CD4-positive, alpha-beta memory T cell (primary cell): Measurements from ENCODE around the gene TIMM17A. TPM values are rescaled to one million over a fixed set of nuclear protein-coding genes. Genes with fewer than 3 reads are reported as not detected.

Experiments
- CTCF ChIA-PET: fragments of 350-600 bp; sonication (Branson Sonifier 250); formaldehyde crosslinking; loops from one replicate; lab custom pipeline; 2021; ENCODE audit warnings: inconsistent platforms; ENCODE audit not compliant: partially characterized antibody; lab: Charles Lee
- POLR2A ChIA-PET: fragments of 350-600 bp; sonication (Branson Sonifier 250); formaldehyde crosslinking; loops from one replicate; lab custom pipeline; 2021; ENCODE audit not compliant: partially characterized antibody; lab: Charles Lee
- DNase-seq, 5 donors: peaks; one replicate each; pipeline versions ENCODE4 v3.0.0 to v3.0.0-alpha.2; 2020 to 2022; ENCODE audit warnings: mixed read lengths in 1 of 5
- H3K27ac ChIP-seq: one replicate; pipeline ENCODE4 v1.7.0; 2013; ENCODE audit warnings: low read depth, low read length
- H3K27me3 ChIP-seq: 2 replicates; pipeline ENCODE4 v1.7.0; 2013; ENCODE audit warnings: mild to moderate bottlenecking, low read length, moderate library complexity; ENCODE audit not compliant: insufficient read depth
- H3K36me3 ChIP-seq: 2 replicates; pipeline ENCODE4 v1.7.0; 2013; ENCODE audit warnings: mild to moderate bottlenecking, low read length, moderate library complexity; ENCODE audit not compliant: insufficient read depth
- H3K4me1 ChIP-seq: 2 replicates; pipeline ENCODE4 v1.7.0; 2013; ENCODE audit warnings: mild to moderate bottlenecking, low read length, moderate library complexity; ENCODE audit not compliant: insufficient read depth
- H3K4me3 ChIP-seq, 2 donors: one replicate each; pipeline ENCODE4 v1.7.0; 2013; ENCODE audit warnings: low read length in 2 of 2, mild to moderate bottlenecking in 1 of 2
- H3K9me3 ChIP-seq, 2 donors: one replicate each; pipeline ENCODE4 v1.7.0; 2013; ENCODE audit warnings: low read length in 2 of 2, control low read depth in 1 of 2; ENCODE audit not compliant: control insufficient read depth in 1 of 2
- H3K27ac Mint-ChIP-seq, 7 donors: one replicate each; pipeline ENCODE4 v1.8.0; 2020 to 2021; ENCODE audit warnings: mixed read lengths in 7 of 7, mild to moderate bottlenecking in 6 of 7, inconsistent platforms in 3 of 7, moderate library complexity in 3 of 7
- H3K27me3 Mint-ChIP-seq, 2 donors: one replicate each; pipeline ENCODE4 v1.8.0; 2020 to 2021; ENCODE audit warnings: mixed read lengths in 2 of 2
- H3K36me3 Mint-ChIP-seq, 2 donors: one replicate each; pipeline ENCODE4 v1.8.0; 2020 to 2021; ENCODE audit warnings: mixed read lengths in 2 of 2, inconsistent platforms in 1 of 2, mild to moderate bottlenecking in 1 of 2
- H3K4me1 Mint-ChIP-seq, 4 donors: one replicate each; pipeline ENCODE4 v1.8.0; 2020 to 2021; ENCODE audit warnings: mixed read lengths in 4 of 4, mild to moderate bottlenecking in 1 of 4
- H3K4me3 Mint-ChIP-seq, 8 donors: one replicate each; pipeline ENCODE4 v1.8.0; 2020 to 2021; ENCODE audit warnings: mixed read lengths in 8 of 8, mild to moderate bottlenecking in 7 of 8, moderate library complexity in 6 of 8, inconsistent platforms in 3 of 8
- H3K9me3 Mint-ChIP-seq, 8 donors: one replicate each; pipeline ENCODE4 v1.8.0; 2020 to 2021; ENCODE audit warnings: mixed read lengths in 8 of 8, mild to moderate bottlenecking in 5 of 8, inconsistent platforms in 3 of 8, moderate library complexity in 1 of 8
- intact Hi-C: fragments of 100-400 bp; cut with micrococcal nuclease; formaldehyde crosslinking; loops from one replicate; pipeline ENCODE4 v1.15.1; 2023
- polyA plus RNA-seq, 2 donors: library from polyadenylated mRNA; unstranded; fragments of 300-500 nt; fragmentation: Illumina TruSeq; gene quantifications; one replicate each; pipeline ENCODE4 v1.2.3, GENCODE V29; 2021
- total RNA-seq, 2 experiments: library from RNA; stranded (reverse); gene quantifications; one replicate each; pipeline ENCODE4 v1.2.3, GENCODE V29; 2021

TIMM17A gene
- total and polyA plus RNA-seq, 4 experiments from 2014 or later, result 26.0 to 29.2 (median 27.8) TPM

DNA sequence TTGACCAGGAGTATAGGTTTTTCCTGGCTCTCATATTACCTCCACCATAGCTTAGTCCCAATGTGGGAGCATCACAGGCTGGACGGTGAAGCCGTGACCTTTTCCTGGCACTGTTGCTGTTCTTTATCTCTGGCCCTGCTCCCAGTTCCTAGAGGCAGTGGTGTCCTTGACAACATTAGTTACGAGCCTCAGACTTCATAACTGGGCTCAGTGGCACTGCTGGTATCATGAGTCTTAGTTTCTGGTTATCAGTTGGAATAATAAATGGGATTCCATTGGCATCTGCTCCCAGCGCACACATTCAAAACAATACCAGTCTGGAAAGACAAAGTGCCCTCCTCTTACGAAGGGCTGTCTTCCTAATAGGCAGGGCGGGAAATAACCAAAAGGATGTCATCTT lies 35.1 kb downstream of the TIMM17A start:
- H3K4me3 Mint-ChIP-seq, result no peak overlapping the region
- no peaks in the 10 kb centered on the region for H3K9me3 ChIP-seq
- POLR2A ChIA-PET, result no interaction called here
- H3K4me1 Mint-ChIP-seq, result peaks cover 0 to 4% (median 1%) of the 10 kb centered on the region in 4 donors
- peaks cover 29 to 58% of the 10 kb centered on the region in 2 donors for H3K36me3 Mint-ChIP-seq
- intact Hi-C loops, result no loop called here
- no peaks in the 10 kb centered on the region for H3K27me3 Mint-ChIP-seq
- CTCF ChIA-PET, result no interaction called here
- H3K27ac Mint-ChIP-seq, result no peak overlapping the region
- no peaks in the 10 kb centered on the region for H3K27me3 ChIP-seq
- H3K4me3 ChIP-seq, result no peak overlapping the region
- H3K36me3 ChIP-seq, result peaks cover 34% of the 10 kb centered on the region
- H3K9me3 Mint-ChIP-seq, result peaks cover 0 to 2% (median 0%) of the 10 kb centered on the region in 8 donors
- no peak overlapping the region for H3K27ac ChIP-seq
- no peak for DNase-seq
- H3K4me1 ChIP-seq, result no peaks in the 10 kb centered on the region

DNA sequence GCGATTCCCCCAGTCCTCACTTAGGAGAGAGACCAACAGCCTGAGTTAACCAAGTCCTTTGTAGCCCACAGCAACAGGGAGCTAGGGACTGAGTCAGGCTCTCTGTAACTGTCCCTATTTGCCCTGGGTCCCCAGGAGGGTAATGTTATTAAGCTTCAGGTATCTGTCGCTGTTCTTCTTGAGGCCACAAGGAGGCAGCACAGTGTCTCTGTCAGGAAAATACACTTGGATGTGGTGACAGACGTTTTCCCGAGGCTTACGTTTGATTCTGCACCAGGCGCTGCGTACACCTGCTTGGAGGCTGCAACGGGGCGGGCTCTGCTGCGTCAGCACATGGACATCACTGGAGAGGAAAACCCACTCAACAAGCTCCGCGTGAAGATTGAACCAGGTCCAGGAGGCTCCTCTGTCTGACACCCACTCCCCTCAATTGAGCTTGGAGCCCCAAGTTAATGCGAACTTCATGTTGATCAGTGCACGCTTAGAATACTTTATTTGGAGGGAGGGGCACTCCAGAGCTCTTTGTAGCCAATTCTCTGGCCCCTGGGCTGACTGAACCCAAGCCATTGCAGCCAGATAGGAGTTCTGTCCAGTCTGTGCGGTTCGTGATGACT lies 44.4 kb downstream of the TIMM17A start:
- POLR2A ChIA-PET, result no interaction called here
- CTCF ChIA-PET, result interaction anchor here (0.5 to 3.1 kb wide), 20 partner anchors 8 to 437 kb away, joined by 3 to 18 read pairs (median 5); partner anchors contain the start of gene TIMM17A

DNA sequence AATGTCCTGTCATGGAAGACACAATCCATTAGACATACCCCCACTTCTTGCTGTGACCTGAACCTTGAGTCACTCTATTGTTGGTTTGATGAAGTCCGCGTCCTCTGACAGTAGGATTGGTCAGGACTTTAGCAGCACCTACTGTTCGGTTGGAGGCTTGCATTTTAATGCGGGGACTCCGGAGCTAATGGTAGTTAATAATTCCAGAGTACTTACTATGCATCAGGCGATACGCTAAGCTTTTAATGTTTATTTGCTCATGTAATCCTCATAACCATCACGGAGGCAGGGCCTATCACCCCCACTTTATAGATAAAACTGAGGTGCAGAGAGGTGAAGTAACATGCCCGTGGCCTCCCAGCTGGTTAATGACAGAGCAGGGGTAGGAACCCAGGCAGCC lies 47.2 kb downstream of the TIMM17A start:
- Mint-ChIP-seq H3K4me1 (no peaks in the 10 kb centered on the region), H3K9me3 (no peaks in the 10 kb centered on the region), H3K27ac (no peak overlapping the region), H3K4me3 (no peak overlapping the region), H3K36me3 (peaks cover 53 to 76% of the 10 kb centered on the region in 2 donors), H3K27me3 (no peaks in the 10 kb centered on the region)
- Histone ChIP-seq H3K9me3 (no peaks in the 10 kb centered on the region), H3K4me3 (no peak overlapping the region), H3K27me3 (no peaks in the 10 kb centered on the region), H3K36me3 (peaks cover 48% of the 10 kb centered on the region), H3K4me1 (no peaks in the 10 kb centered on the region), H3K27ac (no peak overlapping the region)
- intact Hi-C loops, result no loop called here
- no peak for DNase-seq
- CTCF ChIA-PET, result no interaction called here
- POLR2A ChIA-PET, result no interaction called here

More for the DNA sequence above, 44.4 kb downstream of the TIMM17A start:
- peak in 4 of 5 donors; percentile 18 to 24 (median 22) for DNase-seq
- Mint-ChIP-seq H3K27ac (no peak overlapping the region), H3K4me1 (no peaks in the 10 kb centered on the region), H3K9me3 (no peaks in the 10 kb centered on the region), H3K27me3 (no peaks in the 10 kb centered on the region), H3K36me3 (peaks cover 56 to 76% of the 10 kb centered on the region in 2 donors), H3K4me3 (no peak overlapping the region)
- no peaks in the 10 kb centered on the region for H3K4me1 ChIP-seq
- no peak overlapping the region for H3K4me3 ChIP-seq
- H3K9me3 ChIP-seq, result no peaks in the 10 kb centered on the region
- no peaks in the 10 kb centered on the region for H3K27me3 ChIP-seq
- intact Hi-C loops, result loop anchor here (2.0 kb wide), 1 partner anchor 17 kb away; the partner anchor contains the start of gene RNPEP
- H3K27ac ChIP-seq, result no peak overlapping the region
- H3K36me3 ChIP-seq, result peaks cover 48% of the 10 kb centered on the region

DNA sequence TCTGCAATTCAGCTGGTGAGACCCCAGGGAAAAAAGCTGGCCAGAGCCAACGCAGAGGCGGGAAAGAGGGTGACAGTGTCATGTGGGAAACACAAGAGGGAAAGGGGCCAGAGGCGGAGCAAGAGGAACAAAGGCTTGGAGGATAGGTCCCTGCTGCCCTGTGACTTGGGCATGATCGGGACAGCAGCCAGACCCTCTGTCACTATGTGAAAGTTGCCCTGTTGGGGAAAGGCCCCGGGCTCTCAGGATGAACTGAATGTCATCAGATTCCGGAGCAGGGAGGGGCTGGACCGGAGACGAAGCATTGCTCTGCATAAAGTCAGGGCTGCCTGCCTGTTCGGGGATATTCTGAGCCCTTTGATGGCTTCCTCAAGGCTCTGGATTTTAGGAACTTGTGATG lies 49.4 kb downstream of the TIMM17A start:
- Histone ChIP-seq H3K4me3 (no peak overlapping the region), H3K36me3 (peaks cover 48% of the 10 kb centered on the region), H3K4me1 (no peaks in the 10 kb centered on the region), H3K9me3 (no peaks in the 10 kb centered on the region), H3K27me3 (no peaks in the 10 kb centered on the region), H3K27ac (no peak overlapping the region)
- intact Hi-C loops, result no loop called here
- ChIA-PET CTCF (no interaction called here), POLR2A (no interaction called here)
- Mint-ChIP-seq H3K27me3 (no peaks in the 10 kb centered on the region), H3K9me3 (no peaks in the 10 kb centered on the region), H3K4me1 (no peaks in the 10 kb centered on the region), H3K27ac (peak overlapping the region in 1 of 7 donors; percentile 50), H3K4me3 (no peak overlapping the region), H3K36me3 (peaks cover 47 to 67% of the 10 kb centered on the region in 2 donors)
- no peak for DNase-seq

DNA sequence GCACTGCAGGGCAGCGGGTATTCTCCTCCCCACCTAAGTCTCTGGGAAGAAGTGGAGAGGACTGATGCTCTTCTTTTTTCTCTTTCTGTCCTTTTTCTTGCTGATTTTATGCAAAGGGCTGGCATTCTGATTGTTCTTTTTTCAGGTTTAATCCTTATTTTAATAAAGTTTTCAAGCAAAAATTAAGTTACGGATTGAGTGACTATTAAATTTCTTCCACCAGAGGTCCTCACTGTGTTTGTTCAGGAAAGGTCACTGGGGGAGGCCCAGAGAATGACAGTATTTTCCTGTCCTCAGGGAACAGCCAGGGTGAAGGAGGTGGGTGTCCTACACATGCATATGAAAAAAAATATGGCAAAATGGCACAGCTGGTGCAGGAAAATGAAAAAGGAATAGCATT lies 50.7 kb downstream of the TIMM17A start:
- Histone ChIP-seq H3K27ac (no peak overlapping the region), H3K27me3 (no peaks in the 10 kb centered on the region), H3K36me3 (peaks cover 38% of the 10 kb centered on the region), H3K4me3 (no peak overlapping the region), H3K9me3 (no peaks in the 10 kb centered on the region), H3K4me1 (no peaks in the 10 kb centered on the region)
- ChIA-PET POLR2A (no interaction called here), CTCF (interaction anchor here (1.1 kb wide), 1 partner anchor 8 kb away, joined by 3 read pairs; no protein-coding TSS in a partner anchor)
- H3K27ac Mint-ChIP-seq, result peak overlapping the region in 1 of 7 donors; percentile 13
- H3K27me3 Mint-ChIP-seq, result no peaks in the 10 kb centered on the region
- no peaks in the 10 kb centered on the region for H3K4me1 Mint-ChIP-seq
- H3K4me3 Mint-ChIP-seq, result no peak overlapping the region
- no peak for DNase-seq
- intact Hi-C loops, result no loop called here
- no peaks in the 10 kb centered on the region for H3K9me3 Mint-ChIP-seq
- peaks cover 40 to 56% of the 10 kb centered on the region in 2 donors for H3K36me3 Mint-ChIP-seq

DNA sequence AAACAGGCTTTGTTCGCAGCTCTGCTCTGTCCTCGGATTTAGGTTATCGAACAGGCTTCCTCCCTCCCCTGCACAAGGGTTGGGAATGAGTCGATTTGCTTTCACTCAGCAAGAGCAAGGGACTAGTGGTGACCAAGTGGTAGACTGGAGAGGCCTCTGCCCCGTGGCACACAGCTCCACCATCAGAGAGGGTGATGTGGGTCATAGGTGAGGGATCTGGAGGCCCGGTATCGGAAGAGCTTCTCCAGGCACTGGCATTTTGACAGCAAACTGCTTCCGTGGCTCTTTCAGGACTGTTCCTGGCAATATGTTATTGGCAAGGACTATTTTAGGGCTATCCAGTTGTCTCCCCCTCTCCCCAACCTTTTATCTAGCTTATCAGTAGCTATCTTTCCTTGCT lies 52.0 kb downstream of the TIMM17A start:
- Mint-ChIP-seq H3K9me3 (no peaks in the 10 kb centered on the region), H3K27me3 (no peaks in the 10 kb centered on the region), H3K36me3 (peaks cover 35 to 46% of the 10 kb centered on the region in 2 donors), H3K4me3 (no peak overlapping the region), H3K27ac (peak overlapping the region in 1 of 7 donors; percentile 69), H3K4me1 (no peaks in the 10 kb centered on the region)
- ChIA-PET CTCF (interaction anchor here (0.7 to 4.1 kb wide), 7 partner anchors 8 to 127 kb away, joined by 3 to 24 read pairs (median 3); no protein-coding TSS in a partner anchor), POLR2A (no interaction called here)
- Histone ChIP-seq H3K27me3 (no peaks in the 10 kb centered on the region), H3K27ac (no peak overlapping the region), H3K4me3 (no peak overlapping the region), H3K36me3 (peaks cover 34% of the 10 kb centered on the region), H3K9me3 (no peaks in the 10 kb centered on the region), H3K4me1 (no peaks in the 10 kb centered on the region)
- intact Hi-C loops, result no loop called here
- no peak for DNase-seq

DNA sequence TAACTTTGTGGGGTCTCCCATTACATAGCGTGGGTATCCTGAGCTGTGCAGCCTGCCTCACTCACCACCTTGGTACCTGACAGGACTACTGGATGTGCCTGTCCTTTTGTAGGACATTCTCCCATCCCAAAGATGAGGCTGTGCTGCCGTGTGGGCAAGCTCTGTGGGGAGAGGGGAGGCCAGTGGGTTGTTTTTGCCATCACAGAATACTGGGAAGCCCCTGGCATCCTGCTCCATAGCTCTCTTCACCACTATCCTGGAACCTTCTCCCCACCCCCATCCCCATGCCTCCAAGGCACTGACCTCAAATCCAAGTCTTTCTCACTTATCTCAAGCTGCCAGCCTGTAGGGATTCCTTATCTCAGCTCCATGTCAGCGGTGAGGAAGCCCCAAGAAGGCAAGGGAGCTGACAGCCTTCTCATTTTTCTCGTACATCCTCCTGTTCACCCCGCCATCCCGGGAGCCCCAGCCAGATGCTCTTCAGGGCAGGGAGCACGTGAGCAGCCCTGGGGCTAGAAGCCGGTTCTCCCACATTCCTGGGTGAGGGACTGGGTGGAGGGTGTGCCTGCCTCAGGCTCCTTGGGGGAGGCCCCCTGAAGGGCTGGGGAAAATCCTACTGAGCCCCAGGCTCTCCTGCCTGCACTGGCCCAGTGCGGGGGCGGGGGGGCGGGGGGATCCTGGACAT lies 52.6 kb downstream of the TIMM17A start:
- no peaks in the 10 kb centered on the region for H3K9me3 Mint-ChIP-seq
- no peak overlapping the region for H3K27ac Mint-ChIP-seq
- H3K4me3 Mint-ChIP-seq, result no peak overlapping the region
- CTCF ChIA-PET, result interaction anchor here (0.7 to 4.1 kb wide), 7 partner anchors 8 to 127 kb away, joined by 3 to 24 read pairs (median 3); no protein-coding TSS in a partner anchor
- no peaks in the 10 kb centered on the region for H3K9me3 ChIP-seq
- peaks cover 27% of the 10 kb centered on the region for H3K36me3 ChIP-seq
- no peaks in the 10 kb centered on the region for H3K27me3 Mint-ChIP-seq
- no peak overlapping the region for H3K4me3 ChIP-seq
- POLR2A ChIA-PET, result no interaction called here
- intact Hi-C loops, result no loop called here
- H3K4me1 Mint-ChIP-seq, result no peaks in the 10 kb centered on the region
- no peak overlapping the region for H3K27ac ChIP-seq
- no peak for DNase-seq
- H3K27me3 ChIP-seq, result no peaks in the 10 kb centered on the region
- H3K4me1 ChIP-seq, result no peaks in the 10 kb centered on the region
- H3K36me3 Mint-ChIP-seq, result peaks cover 30 to 40% of the 10 kb centered on the region in 2 donors
